DOHH2 (cell line): Measurements from ENCODE around the gene PDLIM7.

Experiments used
- H3F3A ChIP-seq: fragments of 200-600 bp; sonication (generic), shearing (Covaris generic); 2 replicates; pipeline ENCODE4 v1.6.0; 2016; ENCODE audit warnings: antibody characterized with exemption, mild to moderate bottlenecking; ENCODE audit not compliant: control insufficient read depth, insufficient read depth
- H3K27ac ChIP-seq: fragments of 200-600 bp; sonication (generic); 2 replicates; pipeline ENCODE4 v1.5.1; 2014; ENCODE audit warnings: low read depth, mild to moderate bottlenecking, low read length, moderate library complexity
- H3K27me3 ChIP-seq: fragments of 200-600 bp; sonication (generic); 2 replicates; pipeline ENCODE4 v1.6.1; 2014; ENCODE audit warnings: mild to moderate bottlenecking, low read length, mixed read lengths; ENCODE audit not compliant: control insufficient read depth
- H3K36me3 ChIP-seq: fragments of 200-600 bp; sonication (generic); 2 replicates; pipeline ENCODE4 v1.6.1; 2014; ENCODE audit warnings: mild to moderate bottlenecking, low read length, moderate library complexity, mixed read lengths; ENCODE audit not compliant: control insufficient read depth
- H3K4me1 ChIP-seq: fragments of 200-600 bp; sonication (generic); 2 replicates; pipeline ENCODE4 v1.6.1; 2014; ENCODE audit warnings: mild to moderate bottlenecking, low read length, mixed read lengths; ENCODE audit not compliant: control insufficient read depth
- H3K4me2 ChIP-seq: fragments of 200-600 bp; sonication (generic); 2 replicates; pipeline ENCODE4 v1.6.0; 2014; ENCODE audit warnings: mild to moderate bottlenecking, low read length, moderate library complexity
- H3K4me3 ChIP-seq: fragments of 200-600 bp; sonication (generic); 2 replicates; pipeline ENCODE4 v1.5.1; 2014; ENCODE audit warnings: mild to moderate bottlenecking, low read length, mixed read lengths
- H3K79me2 ChIP-seq: fragments of 200-600 bp; sonication (generic); 2 replicates; pipeline ENCODE4 v1.6.1; 2014; ENCODE audit warnings: mild to moderate bottlenecking, low read length, mixed read lengths; ENCODE audit not compliant: control insufficient read depth
- H3K9me2 ChIP-seq: fragments of 200-600 bp; sonication (generic); replicated peaks from 2 replicates; pipeline ENCODE4 v1.6.1; 2014; ENCODE audit warnings: mild to moderate bottlenecking, low read length, mixed read lengths; ENCODE audit not compliant: control insufficient read depth
- H3K9me3 ChIP-seq: fragments of 200-600 bp; sonication (generic); 2 replicates; pipeline ENCODE4 v1.6.1; 2014; ENCODE audit warnings: antibody characterized with exemption, low read length, mixed read lengths; ENCODE audit not compliant: control insufficient read depth, insufficient read depth
- H4K20me1 ChIP-seq: fragments of 200-600 bp; sonication (generic); 2 replicates; pipeline ENCODE4 v1.6.0; 2014; ENCODE audit warnings: low read depth, mild to moderate bottlenecking, antibody characterized with exemption, low read length, moderate library complexity; ENCODE audit not compliant: control insufficient read depth, insufficient read depth
- CTCF ChIP-seq: fragments of 200-600 bp; sonication (generic); IDR thresholded peaks from one replicate; pipeline ENCODE4 v1.5.1; 2014; ENCODE audit warnings: antibody characterized with exemption, mild to moderate bottlenecking, low read depth, low read length; ENCODE audit not compliant: poor library complexity, severe bottlenecking
- EZH2phosphoT487 ChIP-seq: fragments of 200-600 bp; sonication (generic); IDR thresholded peaks from 2 replicates; pipeline ENCODE4 v1.6.1; 2017; ENCODE audit warnings: borderline replicate concordance, mild to moderate bottlenecking, antibody characterized with exemption, low read length, moderate library complexity, mixed read lengths

Gene PDLIM7

GRCh38 chr5:177475563-177476427, 21.6 kb downstream of the PDLIM7 start:
- TF ChIP-seq CTCF (no peak), EZH2phosphoT487 (no peak)

GRCh38 chr5:177474846-177475562, 22.4 kb downstream of the PDLIM7 start:
- Histone ChIP-seq H3K4me2 (no peak overlapping the region), H3K4me3 (no peak overlapping the region), H3K79me2 (peaks cover 27% of the 10 kb centered on the region), H3K9me3 (no peaks in the 10 kb centered on the region), H3K36me3 (peaks cover 17% of the 10 kb centered on the region), H3K9me2 (no peaks in the 10 kb centered on the region), H3K27ac (no peak overlapping the region), H4K20me1 (peaks cover 13% of the 10 kb centered on the region; the same call in 1 of the 2 replicates), H3K27me3 (no peaks in the 10 kb centered on the region), H3K4me1 (peaks cover 66% of the 10 kb centered on the region), H3F3A (peaks cover 9% of the 10 kb centered on the region; the same call in 1 of the 2 replicates)
- TF ChIP-seq CTCF = no peak
- TF ChIP-seq EZH2phosphoT487 = no peak

More at GRCh38 chr5:177475563-177476427, 21.6 kb downstream of the PDLIM7 start:
- peaks cover 67% of the 10 kb centered on the region for H3K4me1 ChIP-seq
- H3K9me2 ChIP-seq = no peaks in the 10 kb centered on the region
- H3K36me3 ChIP-seq = peaks cover 14% of the 10 kb centered on the region
- H3K27me3 ChIP-seq = no peaks in the 10 kb centered on the region
- no peak overlapping the region for H3K27ac ChIP-seq
- H3K79me2 ChIP-seq = peaks cover 20% of the 10 kb centered on the region
- H3K4me3 ChIP-seq = no peak overlapping the region
- H4K20me1 ChIP-seq = peaks cover 7% of the 10 kb centered on the region; the same call in 1 of the 2 replicates
- H3F3A ChIP-seq = peaks cover 12% of the 10 kb centered on the region; the same call in 1 of the 2 replicates
- no peak overlapping the region for H3K4me2 ChIP-seq
- H3K9me3 ChIP-seq = no peaks in the 10 kb centered on the region

GRCh38 chr5:177474002-177474476, 23.4 kb downstream of the PDLIM7 start:
- Histone ChIP-seq H3K4me2 (peak overlapping the region; percentile 46; the same call in 1 of the 2 replicates), H4K20me1 (peaks cover 13% of the 10 kb centered on the region; the same call in 1 of the 2 replicates), H3K4me1 (peaks cover 56% of the 10 kb centered on the region), H3K9me2 (no peaks in the 10 kb centered on the region), H3K36me3 (peaks cover 17% of the 10 kb centered on the region), H3K27ac (no peak overlapping the region), H3K9me3 (no peaks in the 10 kb centered on the region), H3K4me3 (peak overlapping the region; percentile 37; the same call in 1 of the 2 replicates), H3K79me2 (peaks cover 36% of the 10 kb centered on the region), H3F3A (0 out of 2 replicates have a peak, but pooled peaks cover 6% of the 10 kb centered on the region), H3K27me3 (no peaks in the 10 kb centered on the region)
- TF ChIP-seq EZH2phosphoT487 = no peak
